ENCODE measurements around the gene EPN1. TPM values are rescaled to one million over a fixed set of nuclear protein-coding genes. Genes with fewer than 3 reads are reported as not detected.

Gene EPN1
- total RNA-seq, 2 donors from 2014 or later = 33.8 to 40.5 TPM

DNA sequence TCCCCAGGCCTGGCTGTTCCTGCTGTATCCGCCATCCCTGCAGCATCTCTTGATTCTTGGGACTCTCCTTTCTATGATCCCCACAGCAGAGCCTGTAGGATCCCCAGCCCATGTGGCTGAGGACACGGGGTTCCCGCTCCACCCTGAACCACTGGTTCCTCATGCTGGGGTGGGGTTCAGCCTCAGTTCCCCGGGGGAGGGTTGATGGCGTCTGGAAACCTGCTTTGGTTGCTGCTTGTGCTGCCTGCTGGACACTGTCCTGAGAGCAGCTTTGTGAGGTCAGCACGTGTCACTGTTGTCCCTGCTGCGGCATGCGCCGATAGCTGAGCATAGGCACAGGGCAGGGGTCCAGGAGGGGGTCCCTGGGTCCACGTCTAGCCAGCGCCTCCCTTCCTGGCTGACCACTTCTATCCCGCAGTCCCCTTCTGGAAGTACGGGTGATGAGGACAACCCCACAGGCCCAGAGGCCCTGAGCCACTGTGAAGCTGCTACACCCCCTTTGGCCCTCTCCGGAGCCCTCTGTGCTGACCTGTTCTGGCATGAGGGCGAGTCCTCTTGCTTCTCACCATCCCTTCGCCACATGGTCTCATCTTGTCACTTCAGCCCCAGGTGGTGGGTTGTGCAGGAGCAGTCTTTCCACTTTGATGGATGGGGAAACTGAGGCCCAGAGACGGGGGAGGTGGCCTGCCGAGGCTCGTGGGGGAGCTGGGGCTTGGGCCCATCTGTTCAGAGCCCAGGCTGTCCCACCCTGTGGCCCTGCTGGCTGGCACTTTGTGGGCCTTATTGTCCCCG, 5.5 kb downstream of the EPN1 start:
- Mint-ChIP-seq H3K36me3 (ENCODE audit: insufficient read depth in 2 of 2) (peaks cover 6 to 18% of the 10 kb centered on the region in 2 donors), H3K27ac (peak overlapping the region; percentile 78), H3K9me3 (no peaks in the 10 kb centered on the region), H3K4me3 (no peak overlapping the region), H3K4me1 (ENCODE audit: low read depth) (peaks cover 44% of the 10 kb centered on the region), H3K27me3 (ENCODE audit: low read depth) (no peaks in the 10 kb centered on the region)
- DNase-seq = no peak
- ATAC-seq (replicated peaks in 1 of 2) = no peak

DNA sequence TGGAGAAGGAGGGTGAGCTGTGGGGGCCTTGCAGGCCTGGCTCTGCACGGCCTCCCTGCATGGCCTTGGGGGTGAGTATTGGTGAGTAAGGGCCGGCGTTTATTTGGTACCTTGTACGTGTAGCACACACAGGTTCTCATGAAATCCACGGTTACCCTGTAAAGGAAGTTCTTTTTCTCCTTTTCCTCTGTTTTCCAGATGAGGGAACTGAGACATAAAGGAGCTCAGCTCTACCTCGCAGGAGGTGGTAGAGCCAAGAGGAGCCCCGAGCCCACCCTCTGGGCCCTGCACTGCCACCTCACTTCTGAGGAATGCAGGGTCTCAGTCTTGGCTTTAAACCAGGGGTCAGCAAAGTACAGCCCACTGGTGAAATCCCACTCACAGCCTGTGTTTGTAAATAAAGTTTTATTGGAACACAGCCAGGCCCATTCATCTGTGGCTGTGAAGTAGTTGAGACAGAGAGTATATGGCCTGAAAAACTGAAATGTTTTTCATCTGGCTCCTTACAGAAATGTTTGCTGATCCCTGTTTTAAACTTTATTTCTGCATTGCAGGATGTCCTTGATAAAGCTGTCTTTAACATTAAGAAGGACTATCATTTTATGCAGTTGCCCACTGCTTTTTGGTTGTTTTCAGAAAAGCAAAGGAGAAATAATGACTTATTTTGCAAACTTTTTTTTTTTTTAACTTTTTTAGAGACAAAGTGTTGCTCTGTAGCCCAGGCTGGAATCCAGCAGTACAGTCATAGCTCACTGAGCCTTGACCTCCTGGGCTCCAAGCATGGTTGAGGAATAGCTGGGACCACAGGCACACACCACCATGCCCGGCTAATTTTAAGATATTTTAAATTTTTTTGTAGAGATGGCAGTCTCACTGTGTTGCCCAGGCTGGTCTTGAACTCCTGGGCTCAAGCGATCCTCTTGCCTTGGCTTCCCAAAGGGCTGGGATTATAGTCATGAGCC, 6.4 kb downstream of the EPN1 start:
- Mint-ChIP-seq H3K27ac (no peak overlapping the region), H3K36me3 (ENCODE audit: insufficient read depth in 2 of 2) (peaks cover 5 to 17% of the 10 kb centered on the region in 2 donors), H3K9me3 (no peaks in the 10 kb centered on the region), H3K27me3 (ENCODE audit: low read depth) (no peaks in the 10 kb centered on the region), H3K4me3 (no peak overlapping the region), H3K4me1 (ENCODE audit: low read depth) (peaks cover 49% of the 10 kb centered on the region)
- ATAC-seq (replicated peaks in 1 of 2) = no peak
- no peak for DNase-seq

DNA sequence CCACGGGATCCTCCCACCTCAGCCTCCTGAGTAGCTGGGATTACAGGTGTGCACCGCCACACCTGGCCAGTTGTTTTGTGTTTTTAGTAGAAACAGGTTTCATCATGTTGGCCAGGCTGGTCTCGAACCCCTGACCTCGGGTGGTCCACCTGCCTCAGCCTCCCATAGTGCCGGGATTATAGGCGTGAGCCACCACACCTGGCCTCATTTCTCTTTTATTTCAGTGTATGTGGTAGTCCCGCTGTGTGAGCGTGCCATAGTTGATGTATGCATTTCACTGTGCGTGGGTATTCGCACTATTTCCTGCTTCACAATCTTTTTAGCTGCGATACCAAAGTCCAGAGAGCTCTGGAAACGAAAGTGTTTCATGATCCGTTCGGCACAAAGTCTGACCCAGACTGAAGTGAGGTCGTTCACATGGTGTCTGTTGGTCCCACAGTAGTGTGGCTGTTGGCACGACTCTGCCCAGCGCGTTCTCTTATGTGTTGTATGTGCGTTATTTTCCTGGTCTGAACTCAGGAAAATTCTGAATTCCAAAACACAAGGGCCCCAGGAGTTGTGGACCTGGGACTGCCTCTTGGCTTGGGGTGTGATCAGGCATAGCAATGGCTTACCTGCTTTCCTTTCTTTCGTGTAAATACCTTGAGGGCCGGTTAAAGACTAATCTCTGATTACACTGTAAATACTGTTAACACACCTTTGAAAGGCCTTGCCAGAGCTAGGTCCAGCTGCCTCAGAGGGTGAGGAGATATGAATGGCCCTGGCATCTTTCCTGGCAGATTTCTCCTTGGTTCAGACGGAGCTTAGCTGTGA, 8.6 kb downstream of the EPN1 start:
- peaks cover 27% of the 10 kb centered on the region for H3K4me1 Mint-ChIP-seq (ENCODE audit: low read depth)
- H3K4me3 Mint-ChIP-seq = no peak overlapping the region
- no peak overlapping the region for H3K27ac Mint-ChIP-seq
- H3K27me3 Mint-ChIP-seq (ENCODE audit: low read depth) = no peaks in the 10 kb centered on the region
- no peak for DNase-seq
- no peak for ATAC-seq (replicated peaks in 1 of 2)
- H3K9me3 Mint-ChIP-seq = no peaks in the 10 kb centered on the region
- H3K36me3 Mint-ChIP-seq (ENCODE audit: insufficient read depth in 2 of 2) = peaks cover 0 to 14% of the 10 kb centered on the region in 2 donors

DNA sequence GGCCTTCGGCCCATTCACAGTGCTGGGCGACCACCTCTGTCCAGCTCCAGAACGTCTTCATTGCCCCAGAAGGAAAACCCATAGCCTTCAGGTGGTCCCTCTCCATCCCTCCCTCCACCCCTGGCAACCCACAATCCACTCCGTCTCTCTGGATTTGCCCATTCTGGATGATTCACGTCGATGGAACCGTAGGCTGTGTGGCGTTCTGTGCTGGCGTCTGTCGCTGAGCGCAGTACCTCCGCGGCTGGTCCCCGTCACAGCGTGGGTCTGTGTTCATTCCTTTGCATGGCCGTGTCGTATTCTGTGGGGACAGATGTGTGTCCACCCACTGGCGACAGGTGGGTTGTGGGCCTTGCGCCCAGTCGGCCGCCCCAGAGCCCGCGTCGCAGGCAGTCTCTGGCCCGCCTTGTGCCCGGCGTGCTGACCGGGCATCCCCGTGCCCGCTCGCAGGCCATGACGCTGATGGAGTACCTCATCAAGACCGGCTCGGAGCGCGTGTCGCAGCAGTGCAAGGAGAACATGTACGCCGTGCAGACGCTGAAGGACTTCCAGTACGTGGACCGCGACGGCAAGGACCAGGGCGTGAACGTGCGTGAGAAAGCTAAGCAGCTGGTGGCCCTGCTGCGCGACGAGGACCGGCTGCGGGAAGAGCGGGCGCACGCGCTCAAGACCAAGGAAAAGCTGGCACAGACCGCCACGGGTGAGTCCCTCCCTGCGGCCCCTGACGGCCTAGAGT, 10.1 kb downstream of the EPN1 start:
- Mint-ChIP-seq H3K4me1 (ENCODE audit: low read depth) (peaks cover 13% of the 10 kb centered on the region), H3K36me3 (ENCODE audit: insufficient read depth in 2 of 2) (peaks cover 0 to 6% of the 10 kb centered on the region in 2 donors), H3K4me3 (no peak overlapping the region), H3K9me3 (no peaks in the 10 kb centered on the region), H3K27me3 (ENCODE audit: low read depth) (no peaks in the 10 kb centered on the region), H3K27ac (no peak overlapping the region)
- ATAC-seq (replicated peaks in 1 of 2) = no peak
- no peak for DNase-seq

DNA sequence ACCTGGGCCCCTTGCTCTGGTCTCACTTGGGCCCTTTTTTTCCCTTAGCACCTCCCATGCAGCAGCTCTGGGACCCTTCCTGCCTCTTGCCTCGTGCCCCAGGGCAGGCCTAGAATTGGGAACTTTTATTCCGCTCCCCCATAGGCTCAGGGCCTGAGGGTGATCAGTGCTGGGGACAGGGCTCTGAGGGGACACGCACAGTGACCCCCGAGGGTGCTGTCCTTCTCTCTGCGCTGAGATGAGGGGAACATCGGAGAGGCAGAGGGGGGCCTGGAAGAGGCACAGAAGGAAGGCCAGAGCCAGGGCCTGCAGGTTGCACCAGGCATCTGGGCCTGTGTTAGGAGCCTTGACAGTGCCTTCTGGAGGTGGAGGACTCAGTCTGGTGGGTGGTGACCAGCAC, 10.8 kb downstream of the EPN1 start:
- no peak overlapping the region for H3K27ac Mint-ChIP-seq
- no peak for DNase-seq
- H3K9me3 Mint-ChIP-seq = no peaks in the 10 kb centered on the region
- H3K4me3 Mint-ChIP-seq = no peak overlapping the region
- peaks cover 0 to 6% of the 10 kb centered on the region in 2 donors for H3K36me3 Mint-ChIP-seq (ENCODE audit: insufficient read depth in 2 of 2)
- no peak for ATAC-seq (replicated peaks in 1 of 2)
- H3K27me3 Mint-ChIP-seq (ENCODE audit: low read depth) = no peaks in the 10 kb centered on the region
- peaks cover 7% of the 10 kb centered on the region for H3K4me1 Mint-ChIP-seq (ENCODE audit: low read depth)

DNA sequence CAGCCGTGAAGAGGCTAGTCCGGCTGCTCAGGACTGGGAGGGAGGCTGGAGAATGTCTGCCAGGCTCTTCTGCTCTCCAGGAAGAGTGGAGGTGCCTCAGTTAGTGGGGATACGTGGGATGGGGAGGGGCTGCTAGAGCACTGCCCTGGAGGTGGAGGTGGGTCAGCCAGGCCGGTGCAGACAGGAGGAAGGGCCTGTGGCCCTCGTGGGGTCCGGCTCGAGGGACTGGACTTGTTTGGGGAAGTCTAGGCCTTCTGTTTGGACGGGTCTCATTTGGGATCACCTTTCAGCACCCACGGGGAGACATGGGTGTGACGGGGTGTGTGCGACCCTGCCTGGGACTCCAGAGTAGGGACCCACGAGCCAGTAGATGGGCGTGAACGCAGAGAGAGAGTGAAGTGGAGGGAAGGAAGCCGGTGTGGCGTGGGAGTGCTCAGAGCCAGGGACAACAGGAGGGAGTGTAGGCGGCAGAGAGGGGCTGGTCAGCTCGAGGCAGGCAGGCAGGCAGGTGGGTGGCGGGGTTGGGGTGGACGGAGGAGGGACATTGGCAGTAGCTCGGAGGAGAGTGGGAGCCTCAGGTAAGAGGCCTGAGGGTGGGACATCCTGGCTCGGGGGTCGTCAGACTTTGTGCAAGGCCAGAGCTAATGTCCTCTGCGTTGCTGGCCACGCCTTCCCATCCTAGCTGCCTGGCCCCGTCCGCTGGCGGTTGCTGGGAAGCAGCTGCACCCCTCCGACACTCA, 11.5 kb downstream of the EPN1 start:
- Mint-ChIP-seq H3K27me3 (ENCODE audit: low read depth) (no peaks in the 10 kb centered on the region), H3K9me3 (no peaks in the 10 kb centered on the region), H3K27ac (peak overlapping the region; percentile 46), H3K4me1 (ENCODE audit: low read depth) (peaks cover 7% of the 10 kb centered on the region), H3K36me3 (ENCODE audit: insufficient read depth in 2 of 2) (peaks cover 0 to 4% of the 10 kb centered on the region in 2 donors), H3K4me3 (no peak overlapping the region)
- DNase-seq = no peak
- no peak for ATAC-seq (replicated peaks in 1 of 2)

DNA sequence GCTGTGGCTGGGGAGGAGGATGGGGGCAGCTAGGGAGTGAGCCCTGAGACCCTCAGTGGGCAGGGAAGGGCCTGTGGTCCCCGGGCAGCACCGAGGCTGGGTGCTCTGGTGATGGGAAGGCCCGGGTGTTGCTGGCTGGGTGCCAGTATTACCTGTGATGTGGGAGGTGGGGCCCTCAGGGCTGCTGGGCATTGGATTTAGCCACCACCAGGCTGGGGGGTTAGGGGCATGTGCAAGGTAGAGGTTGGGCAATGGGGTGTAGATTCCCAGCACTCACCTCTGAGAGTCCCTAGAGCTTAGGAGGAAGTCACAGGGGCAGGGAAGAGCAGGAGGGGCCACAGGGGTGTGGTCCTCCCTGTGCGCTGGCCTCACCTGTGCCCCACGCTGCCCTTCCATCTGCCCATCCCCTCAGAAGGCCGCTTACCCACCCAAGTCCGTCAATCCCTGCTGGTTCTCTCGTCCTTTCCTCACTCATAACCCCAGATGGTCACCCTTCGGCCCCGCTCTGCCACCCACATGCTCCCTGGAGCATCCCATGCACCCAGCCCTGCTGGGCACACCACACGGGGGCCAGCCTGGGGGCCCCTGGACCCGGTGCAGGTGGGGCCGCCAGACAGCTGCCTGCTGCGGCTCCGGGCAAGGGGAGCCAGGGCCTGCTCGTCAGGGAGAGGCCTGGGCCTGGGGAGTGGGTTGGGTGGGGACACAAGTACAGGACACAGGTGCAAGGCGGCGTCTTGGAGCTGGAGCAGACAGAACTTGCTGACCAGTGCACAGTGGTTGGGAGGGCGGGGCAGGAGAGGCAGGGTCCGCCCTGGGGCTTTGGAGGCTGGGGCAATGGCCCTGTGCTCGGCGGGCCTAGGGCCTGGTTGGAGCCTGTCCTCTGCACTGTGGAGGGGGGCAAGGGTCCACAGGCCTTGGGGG, 12.5 kb downstream of the EPN1 start:
- ATAC-seq (replicated peaks in 1 of 2) = no peak

DNA sequence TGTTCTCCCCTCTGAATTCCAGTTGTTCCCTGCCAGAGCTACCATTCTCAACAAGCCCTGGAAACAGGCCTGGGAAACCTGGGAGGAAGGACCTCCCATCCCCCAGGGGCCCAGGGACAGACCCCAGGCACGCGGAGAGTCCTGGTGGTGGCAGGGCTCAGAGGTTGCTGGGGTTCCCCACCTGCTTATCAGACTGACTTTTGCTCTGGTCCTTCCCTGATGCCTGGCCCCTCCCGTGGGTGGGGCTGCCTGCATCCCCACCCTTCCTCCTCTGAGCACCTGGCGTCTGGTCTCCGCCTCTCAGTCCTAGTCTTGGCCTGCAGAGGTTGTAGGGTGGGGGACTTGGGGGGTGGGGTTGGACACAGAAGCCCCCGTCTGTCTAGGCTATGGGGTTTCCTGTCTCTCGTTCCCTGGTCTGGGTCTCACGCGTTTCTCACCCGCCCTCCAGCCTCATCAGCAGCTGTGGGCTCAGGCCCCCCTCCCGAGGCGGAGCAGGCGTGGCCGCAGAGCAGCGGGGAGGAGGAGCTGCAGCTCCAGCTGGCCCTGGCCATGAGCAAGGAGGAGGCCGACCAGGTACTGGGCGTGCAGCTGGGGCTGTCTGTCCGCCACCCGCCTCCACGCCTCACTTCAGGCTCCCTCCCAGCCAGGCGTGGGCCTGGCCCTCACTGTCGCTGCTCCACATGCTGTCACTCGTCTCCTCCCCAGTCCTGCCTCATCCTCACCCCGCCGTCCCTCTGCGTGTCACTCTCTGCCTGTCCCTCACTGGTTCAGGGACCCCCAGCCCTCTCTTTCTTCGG, 13.6 kb downstream of the EPN1 start:
- DNase-seq = no peak
- no peaks in the 10 kb centered on the region for H3K9me3 Mint-ChIP-seq

More for the DNA sequence above, 12.5 kb downstream of the EPN1 start:
- DNase-seq = no peak
- no peak overlapping the region for H3K4me3 Mint-ChIP-seq
- peaks cover 7% of the 10 kb centered on the region for H3K4me1 Mint-ChIP-seq (ENCODE audit: low read depth)
- no peak overlapping the region for H3K27ac Mint-ChIP-seq
- H3K9me3 Mint-ChIP-seq = no peaks in the 10 kb centered on the region
- H3K27me3 Mint-ChIP-seq (ENCODE audit: low read depth) = no peaks in the 10 kb centered on the region
- peaks cover 0 to 4% of the 10 kb centered on the region in 2 donors for H3K36me3 Mint-ChIP-seq (ENCODE audit: insufficient read depth in 2 of 2)

DNA sequence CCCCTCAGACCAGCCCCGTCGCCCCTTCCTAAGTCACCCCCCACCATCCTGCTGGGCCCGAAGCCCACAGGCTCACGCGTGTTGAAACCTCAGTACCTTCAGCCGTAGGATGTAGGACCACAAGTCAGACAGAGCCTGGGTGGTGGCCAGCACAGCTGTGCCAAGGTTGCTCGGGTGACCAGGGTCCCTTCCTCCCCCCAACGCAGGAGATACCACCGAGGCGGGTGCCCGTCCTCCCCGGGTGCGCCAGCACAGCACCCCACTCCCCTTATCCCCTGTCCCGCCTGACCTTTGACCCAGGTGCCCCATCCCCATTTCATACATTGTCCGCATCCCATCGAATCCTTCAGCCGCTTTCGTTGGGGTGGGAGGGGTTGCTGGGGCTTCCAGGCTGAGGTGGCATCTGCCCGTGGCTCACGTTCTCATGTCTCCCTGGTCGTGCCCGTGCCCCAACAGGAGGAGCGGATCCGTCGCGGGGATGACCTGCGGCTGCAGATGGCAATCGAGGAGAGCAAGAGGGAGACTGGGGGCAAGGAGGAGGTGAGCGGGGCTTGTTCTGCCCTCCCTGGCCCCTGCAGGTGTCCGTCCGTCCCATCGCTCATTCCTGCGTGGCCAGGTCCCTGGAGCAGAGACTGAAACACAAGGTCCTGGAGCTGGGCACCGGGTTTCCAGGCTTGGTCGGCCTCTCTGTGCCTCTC, 14.5 kb downstream of the EPN1 start:
- no peak for ATAC-seq (replicated peaks in 1 of 2)
- H3K27ac Mint-ChIP-seq = no peak overlapping the region
- DNase-seq = no peak
- no peaks in the 10 kb centered on the region for H3K9me3 Mint-ChIP-seq
- H3K36me3 Mint-ChIP-seq (ENCODE audit: insufficient read depth in 2 of 2) = peaks cover 1 to 2% of the 10 kb centered on the region in 2 donors
- H3K4me3 Mint-ChIP-seq = no peak overlapping the region
- no peaks in the 10 kb centered on the region for H3K27me3 Mint-ChIP-seq (ENCODE audit: low read depth)
- peaks cover 7% of the 10 kb centered on the region for H3K4me1 Mint-ChIP-seq (ENCODE audit: low read depth)

More for the DNA sequence above, 13.6 kb downstream of the EPN1 start:
- H3K4me1 Mint-ChIP-seq (ENCODE audit: low read depth) = peaks cover 7% of the 10 kb centered on the region
- ATAC-seq (replicated peaks in 1 of 2) = no peak
- H3K36me3 Mint-ChIP-seq (ENCODE audit: insufficient read depth in 2 of 2) = peaks cover 0 to 2% of the 10 kb centered on the region in 2 donors
- H3K4me3 Mint-ChIP-seq = no peak overlapping the region
- H3K27me3 Mint-ChIP-seq (ENCODE audit: low read depth) = no peaks in the 10 kb centered on the region
- H3K27ac Mint-ChIP-seq = no peak overlapping the region

DNA sequence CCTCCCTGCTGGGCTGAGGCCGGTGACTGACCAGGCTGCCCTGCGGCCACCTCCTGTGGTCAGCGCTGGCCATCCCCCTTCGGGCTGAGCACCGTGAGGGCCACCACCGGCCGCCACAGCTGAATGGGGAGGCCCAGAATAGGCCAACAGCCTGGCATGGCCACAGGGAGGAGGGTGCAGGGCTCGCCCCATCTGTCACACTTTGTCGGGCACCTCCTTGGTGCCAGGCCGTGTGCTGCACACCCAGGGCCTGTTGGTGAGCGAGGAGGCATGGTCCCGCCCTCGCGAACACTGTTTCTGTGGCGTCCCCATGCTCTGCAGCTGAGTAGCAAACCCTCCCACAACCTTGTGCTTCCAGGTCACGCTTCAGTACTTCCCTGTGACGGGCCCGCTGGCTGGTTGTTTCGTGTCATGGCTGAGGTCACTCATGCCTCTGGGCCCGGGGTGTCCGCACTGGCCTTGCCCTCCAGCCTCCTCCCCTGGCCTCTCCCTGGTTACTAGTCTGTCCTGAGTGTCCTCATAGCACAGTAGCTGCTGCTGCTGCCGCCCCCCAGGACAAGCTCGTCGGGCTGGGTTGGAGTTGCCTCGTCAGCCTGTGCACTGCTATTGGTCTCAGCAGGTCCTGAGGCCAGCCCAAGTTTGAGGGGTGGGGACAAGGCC, 15.2 kb downstream of the EPN1 start:
- DNase-seq (no peak), ATAC-seq (replicated peaks in 1 of 2) (no peak)
- no peaks in the 10 kb centered on the region for H3K9me3 Mint-ChIP-seq
- H3K36me3 Mint-ChIP-seq (ENCODE audit: insufficient read depth in 2 of 2) = peaks cover 1 to 3% of the 10 kb centered on the region in 2 donors
- no peak overlapping the region for H3K4me3 Mint-ChIP-seq
- H3K27ac Mint-ChIP-seq = no peak overlapping the region
- no peaks in the 10 kb centered on the region for H3K27me3 Mint-ChIP-seq (ENCODE audit: low read depth)
- peaks cover 7% of the 10 kb centered on the region for H3K4me1 Mint-ChIP-seq (ENCODE audit: low read depth)
